ENCODE measurements around the gene MUSTN1.

DNA sequence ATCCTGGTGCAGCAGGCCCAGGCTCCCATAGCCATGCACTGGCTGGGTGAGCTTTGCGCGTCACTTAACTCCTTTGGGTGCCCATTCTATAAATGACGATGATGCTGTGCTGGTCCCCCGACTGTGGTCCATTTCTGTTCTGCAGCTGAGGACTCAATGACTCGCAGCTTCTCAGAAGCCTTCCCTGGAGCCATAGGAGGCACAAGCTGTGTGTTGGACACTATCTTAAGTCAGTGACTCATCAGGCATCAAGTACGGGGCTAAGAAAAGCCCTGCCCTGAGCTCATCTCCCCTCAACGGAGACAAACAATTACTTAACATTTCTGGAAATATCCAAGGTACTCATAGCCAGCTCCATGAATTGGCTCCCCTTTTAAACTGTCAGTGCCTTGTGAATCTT lies 13.8 kb upstream of the MUSTN1 start:
- TF ChIP-seq, protein P1, sequence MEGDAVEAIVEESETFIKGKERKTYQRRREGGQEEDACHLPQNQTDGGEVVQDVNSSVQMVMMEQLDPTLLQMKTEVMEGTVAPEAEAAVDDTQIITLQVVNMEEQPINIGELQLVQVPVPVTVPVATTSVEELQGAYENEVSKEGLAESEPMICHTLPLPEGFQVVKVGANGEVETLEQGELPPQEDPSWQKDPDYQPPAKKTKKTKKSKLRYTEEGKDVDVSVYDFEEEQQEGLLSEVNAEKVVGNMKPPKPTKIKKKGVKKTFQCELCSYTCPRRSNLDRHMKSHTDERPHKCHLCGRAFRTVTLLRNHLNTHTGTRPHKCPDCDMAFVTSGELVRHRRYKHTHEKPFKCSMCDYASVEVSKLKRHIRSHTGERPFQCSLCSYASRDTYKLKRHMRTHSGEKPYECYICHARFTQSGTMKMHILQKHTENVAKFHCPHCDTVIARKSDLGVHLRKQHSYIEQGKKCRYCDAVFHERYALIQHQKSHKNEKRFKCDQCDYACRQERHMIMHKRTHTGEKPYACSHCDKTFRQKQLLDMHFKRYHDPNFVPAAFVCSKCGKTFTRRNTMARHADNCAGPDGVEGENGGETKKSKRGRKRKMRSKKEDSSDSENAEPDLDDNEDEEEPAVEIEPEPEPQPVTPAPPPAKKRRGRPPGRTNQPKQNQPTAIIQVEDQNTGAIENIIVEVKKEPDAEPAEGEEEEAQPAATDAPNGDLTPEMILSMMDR (IDR thresholded peaks at IDR 0.05; ENCODE audit: low read length), result no peak
- TF ChIP-seq EZH2 (optimal IDR thresholded peaks at IDR 0.05; ENCODE audit: low read depth, low read length), result no peak
- no peak for TF ChIP-seq EZH2phosphoT487 (IDR thresholded peaks at IDR 0.05; ENCODE audit: low read length)
